GM12878 (cell line): ENCODE measurements around the gene MROH7. TPM values are rescaled to one million over a fixed set of nuclear protein-coding genes. Genes with fewer than 3 reads are reported as not detected.

Source experiments
- ATAC-seq: fragments of 200-7000 bp; cut with Tn5 transposase; 3 replicates; pipeline ENCODE4 v1.9.1; 2020; ENCODE audit warnings: mild to moderate bottlenecking, moderate library complexity
- Bru-seq: library from RNA; stranded (reverse); fragments of 400-500 nt; gene quantifications from one replicate; lab custom pipeline; 2021; lab: Mats Ljungman, UMichigan
- BruChase-seq, 2 experiments: library from RNA; stranded (reverse); fragments of 400-500 nt; gene quantifications; one replicate each; lab custom pipeline; 2021; lab: Mats Ljungman, UMichigan
- BruUV-seq: library from RNA; stranded (reverse); fragments of 400-500 nt; replicated peaks from 2 replicates; lab custom pipeline; 2021; lab: Mats Ljungman, UMichigan
- CTCF ChIA-PET: fragments of 300-600 bp; sonication (Branson Sonifier 250); formaldehyde crosslinking; extraction: SDS; loops from one replicate; lab custom pipeline; 2021; ENCODE audit warnings: inconsistent platforms; lab: Yijun Ruan, JAX
- POLR2A ChIA-PET: fragments of 350-600 bp; formaldehyde crosslinking; extraction: SDS; loops from one replicate; lab custom pipeline; 2021; ENCODE audit warnings: inconsistent platforms; lab: Charles Lee
- RAD21 ChIA-PET: fragments of 300-600 bp; sonication (Branson Sonifier 250); formaldehyde crosslinking; loops from one replicate; lab custom pipeline; 2023; ENCODE audit warnings: antibody characterized with exemption; ENCODE audit not compliant: unreplicated experiment; lab: Charles Lee
- SMC1A ChIA-PET: fragments of 300-600 bp; sonication (Branson Sonifier 250); formaldehyde crosslinking; loops from one replicate; lab custom pipeline; 2023; ENCODE audit not compliant: unreplicated experiment, uncharacterized antibody; lab: Charles Lee
- DNase-seq: peaks from one replicate; pipeline ENCODE4 v3.0.0-alpha.2; 2011; ENCODE audit warnings: low read depth, low spot score
- FAIRE-seq: peaks from 3 replicates; lab custom pipeline; 2011; peaks lifted over from hg19 to GRCh38; lab: Jason Lieb, UNC
- H2AFZ ChIP-seq: 2 replicates; pipeline ENCODE4 v1.6.0; 2011; ENCODE audit warnings: low read depth, low read length, control low read depth; ENCODE audit not compliant: control insufficient read depth
- H3K27ac ChIP-seq: 2 replicates; pipeline ENCODE4 v1.5.1; 2011; ENCODE audit warnings: control low read depth; ENCODE audit not compliant: control insufficient read depth, insufficient read depth
- H3K27me3 ChIP-seq, 2 experiments: replicated peaks in 1 of 2; 2 replicates each; pipeline versions ENCODE4 v1.6.0 to v1.6.1; 2011; ENCODE audit warnings: low read length in 1 of 2; ENCODE audit not compliant: control insufficient read depth in 2 of 2, insufficient read depth in 2 of 2
- H3K36me3 ChIP-seq, 2 experiments: 2 replicates each; pipeline ENCODE4 v1.5.1; 2011; ENCODE audit warnings: low read length in 1 of 2; ENCODE audit not compliant: control insufficient read depth in 2 of 2, insufficient read depth in 2 of 2
- H3K4me1 ChIP-seq: 2 replicates; pipeline ENCODE4 v1.6.1; 2011; ENCODE audit warnings: mild to moderate bottlenecking, low read length, moderate library complexity, mixed read lengths; ENCODE audit not compliant: control insufficient read depth, insufficient read depth
- H3K4me2 ChIP-seq: 2 replicates; pipeline ENCODE4 v1.6.0; 2011; ENCODE audit warnings: control low read depth; ENCODE audit not compliant: control insufficient read depth, insufficient read depth
- H3K4me3 ChIP-seq: fragments of 200-600 bp; sonication (generic); 2 replicates; pipeline ENCODE4 v1.5.1; 2016
- H3K79me2 ChIP-seq: 2 replicates; pipeline ENCODE4 v1.6.0; 2011; ENCODE audit warnings: low read length; ENCODE audit not compliant: control insufficient read depth, insufficient read depth
- H3K9ac ChIP-seq: 2 replicates; pipeline ENCODE4 v1.8.0; 2011; ENCODE audit warnings: low read length, control low read depth, mixed read lengths; ENCODE audit not compliant: control insufficient read depth, insufficient read depth
- H3K9me3 ChIP-seq: replicated peaks from 3 replicates; pipeline ENCODE4 v1.5.1; 2011; ENCODE audit warnings: mild to moderate bottlenecking, low read length; ENCODE audit not compliant: control insufficient read depth, insufficient read depth
- H4K20me1 ChIP-seq: 2 replicates; pipeline ENCODE4 v1.6.0; 2011; ENCODE audit not compliant: control insufficient read depth, insufficient read depth
- E2F8 ChIP-seq: fragments of 450-650 bp; IDR thresholded peaks from 2 replicates; pipeline ENCODE4 v1.6.1; 2018; ENCODE audit warnings: mild to moderate bottlenecking, low read depth, moderate library complexity; ENCODE audit not compliant: partially characterized antibody
- ESRRA ChIP-seq: IDR thresholded peaks from 2 replicates; pipeline ENCODE4 v1.6.1; 2012; ENCODE audit warnings: mild to moderate bottlenecking, low read length, improper control_type of control experiment
- MEF2A ChIP-seq: IDR thresholded peaks from 2 replicates; pipeline ENCODE4 v1.6.1; 2011; ENCODE audit warnings: low read depth, mild to moderate bottlenecking, low read length, moderate library complexity; ENCODE audit not compliant: insufficient read depth
- NFXL1 ChIP-seq: fragments of 450-650 bp; IDR thresholded peaks from 2 replicates; pipeline ENCODE4 v1.6.1; 2017; ENCODE audit warnings: antibody characterized with exemption, mild to moderate bottlenecking, borderline replicate concordance
- YY1 ChIP-seq: IDR thresholded peaks from 2 replicates; pipeline ENCODE4 v1.6.1; 2011; ENCODE audit warnings: low read depth, mild to moderate bottlenecking, low read length
- ZNF217 ChIP-seq: fragments of 450-650 bp; IDR thresholded peaks from 2 replicates; pipeline ENCODE4 v1.6.1; 2017; ENCODE audit warnings: antibody characterized with exemption, mild to moderate bottlenecking
- whole genome bisulfite sequencing: methylation state at CpG from one replicate; pipeline ENCODE4 v1.1.6; 2016; ENCODE audit warnings: low lambda C conversion rate; ENCODE audit not compliant: insufficient replicate concordance, insufficient coverage; ENCODE audit errors: missing lambda C conversion rate; 5-methylcytosine and 5-hydroxymethylcytosine counted together
- in situ Hi-C: fragments of 300-500 bp; cut with MboI; formaldehyde crosslinking; loops from 9 replicates; pipeline ENCODE4 v1.14.3; 2018; ENCODE audit warnings: mixed read lengths
- intact Hi-C: fragments of 100-400 bp; cut with micrococcal nuclease; formaldehyde crosslinking; loops from one replicate; pipeline ENCODE4 v1.14.2; 2022; ENCODE audit not compliant: unreplicated experiment
- long read RNA-seq, 2 experiments: library from polyadenylated mRNA; unstranded; transcript quantifications; one replicate each; pipeline ENCODE4 v2.0.0, GENCODE V29; 2019 to 2020
- polyA minus RNA-seq, 3 experiments: library from RNA; depleted of rRNA, polyadenylated mRNA; stranded (reverse); fragments of >200 nt; gene quantifications; 2 replicates each; pipeline ENCODE4 v1.2.3, GENCODE V29; 2011
- polyA plus RNA-seq, 11 experiments: library from polyadenylated mRNA; depleted of rRNA in 4 of 11; unstranded in 6 of 11; stranded (reverse) in 5 of 11; fragments of >200 nt; fragmentation: Nextera tagmentation in 4 of 11; fragmentation: Illumina TruSeq in 1 of 11; extraction: Ambion mirVana in 4 of 11; extraction: Trizol in 1 of 11; gene quantifications; 1 replicate in 1 of 11; 2 replicates in 10 of 11; pipeline versions ENCODE4 v1.2.1 to v1.2.3, GENCODE V29; 2011 to 2016; ENCODE audit warnings: inconsistent platforms in 2 of 11, missing spikeins in 2 of 11, low read depth in 1 of 11
- total RNA-seq, 4 experiments: library from RNA; depleted of rRNA in 3 of 4; stranded (reverse); fragments of >200 nt in 3 of 4; fragmentation: Illumina TruSeq in 1 of 4; extraction: Trizol in 1 of 4; gene quantifications; 2 replicates each; pipeline versions ENCODE4 v1.2.1 to v1.2.3, GENCODE V29; 2013 to 2021

The MROH7 gene
- total RNA-seq (2013; cell fraction: nucleolus; rRNA removed) = 0.77 and 0.86 TPM in 2 replicates
- total RNA-seq (2014; rRNA removed) = 0.11 TPM in 1 of 2 replicates, not detected in the other
- total RNA-seq (2014; rRNA removed; fragmentation: Illumina TruSeq; extraction: Trizol) = 0.09 TPM in 1 of 2 replicates, not detected in the other
- total RNA-seq (2021) = not detected in 2 replicates
- polyA plus RNA-seq (2011; ENCODE audit: low read depth) = not detected
- not detected in 2 replicates for polyA plus RNA-seq (2011; rRNA removed)
- not detected in 2 replicates for polyA plus RNA-seq (2011; cell fraction: cytosol; rRNA removed)
- polyA plus RNA-seq (2011; cell fraction: nucleus; rRNA removed) = 0.03 and 0.10 TPM in 2 replicates
- polyA plus RNA-seq (2012) = 0.08 and 0.11 TPM in 2 replicates
- 0.10 TPM in 1 of 2 replicates, not detected in the other for polyA plus RNA-seq (2014; fragmentation: Illumina TruSeq; extraction: Trizol)
- not detected for polyA plus RNA-seq (2014; fragmentation: Nextera tagmentation; extraction: Ambion mirVana)
- 0.05 TPM in 1 of 2 replicates, not detected in the other for polyA plus RNA-seq (2014; rRNA removed)
- polyA plus RNA-seq (2016; fragmentation: Nextera tagmentation; extraction: Ambion mirVana) = not detected
- not detected in 2 replicates for polyA minus RNA-seq (2011; rRNA and poly(A)+ RNA removed)
- polyA minus RNA-seq (2011; cell fraction: cytosol; rRNA and poly(A)+ RNA removed) = not detected in 2 replicates
- polyA minus RNA-seq (2011; cell fraction: nucleus; rRNA and poly(A)+ RNA removed) = not detected in 2 replicates
- percentile 14 among the genes with signal in this experiment for Bru-seq, nascent RNA
- BruChase-seq, experiment 1, labeled RNA remaining after a 6-hour chase = percentile 22 among the genes with signal in this experiment
- percentile 14 among the genes with signal in this experiment for BruChase-seq, experiment 2, labeled RNA remaining after a 2-hour chase
- long read RNA-seq, experiment 1 = 0 reads
- long read RNA-seq, experiment 2 = 0 reads

- BruUV-seq = no TSS peak
- intact Hi-C loops = no loop called here
Measured at GRCh38 chr1:54640863-54641836, at the start of gene MROH7. MROH7 (plus strand) TSS chr1:54641786; CDS start chr1:54652927, 11,141 bp downstream.

More at GRCh38 chr1:54640863-54641836, at the start of gene MROH7:
- Histone ChIP-seq H2AFZ (no peak within 1 kb of the TSS), H3K27me3 (no peaks in the 10 kb centered on the region), H3K9ac (no peak within 1 kb of the TSS), H3K4me1 (no peaks in the 10 kb centered on the region), H3K27ac (no peak within 1 kb of the TSS), H3K79me2 (no peaks in the 10 kb centered on the region), H3K36me3 (no peaks in the 10 kb centered on the region), H3K9me3 (no peaks in the 10 kb centered on the region; the same call in 2 of the 3 replicates), H3K4me3 (no peak within 1 kb of the TSS), H4K20me1 (no peaks in the 10 kb centered on the region), H3K4me2 (no peak within 1 kb of the TSS)
- POLR2A ChIA-PET = no interaction called here
- 38% methylated on average over 8 of the region's 8 CpGs for WGBS
- FAIRE-seq (no peak), DNase-seq (no peak), ATAC-seq (no peak)
- in situ Hi-C loops = no loop called here
- CTCF ChIA-PET = interaction anchor here (1.5 kb wide), 1 partner anchor 33 kb away, joined by 3 read pairs; no protein-coding TSS in a partner anchor
- RAD21 ChIA-PET = no interaction called here
- SMC1A ChIA-PET = no interaction called here
- no peak for TF ChIP-seq MEF2A
- no peak for TF ChIP-seq YY1
- TF ChIP-seq ESRRA = no peak
- TF ChIP-seq ZNF217 = no peak
- no peak for TF ChIP-seq NFXL1
- no peak for TF ChIP-seq E2F8
